Epithelial cell of proximal tubule (primary cell): Measurements from ENCODE around the gene TM9SF4. TPM values are rescaled to one million over a fixed set of nuclear protein-coding genes. Genes with fewer than 3 reads are reported as not detected.

Experiments
- DNase-seq: peaks from one replicate; pipeline ENCODE4 v3.0.0-alpha.2; 2011; ENCODE audit warnings: low read depth
- H3K4me3 ChIP-seq: 2 replicates; pipeline ENCODE4 v1.5.1; 2011; ENCODE audit warnings: low read depth, mild to moderate bottlenecking, low read length
- total RNA-seq: library from RNA; depleted of rRNA; stranded (reverse); fragments of >200 nt; gene quantifications from 2 replicates; pipeline ENCODE4 v1.2.3, GENCODE V29; 2015
- TF ChIP-seq, protein P1 (sequence below): conservative IDR thresholded peaks from 2 replicates; pipeline ENCODE4 v1.5.1; 2012; ENCODE audit warnings: low read depth, mild to moderate bottlenecking, low read length

Gene TM9SF4
- total RNA-seq, 1 donor from 2014 or later = 25.7 TPM

GRCh38 chr20:32186506-32186905 is 77.0 kb downstream of the TM9SF4 start:
- DNase-seq = no peak
- no peak overlapping the region for H3K4me3 ChIP-seq
- TF ChIP-seq, protein P1, sequence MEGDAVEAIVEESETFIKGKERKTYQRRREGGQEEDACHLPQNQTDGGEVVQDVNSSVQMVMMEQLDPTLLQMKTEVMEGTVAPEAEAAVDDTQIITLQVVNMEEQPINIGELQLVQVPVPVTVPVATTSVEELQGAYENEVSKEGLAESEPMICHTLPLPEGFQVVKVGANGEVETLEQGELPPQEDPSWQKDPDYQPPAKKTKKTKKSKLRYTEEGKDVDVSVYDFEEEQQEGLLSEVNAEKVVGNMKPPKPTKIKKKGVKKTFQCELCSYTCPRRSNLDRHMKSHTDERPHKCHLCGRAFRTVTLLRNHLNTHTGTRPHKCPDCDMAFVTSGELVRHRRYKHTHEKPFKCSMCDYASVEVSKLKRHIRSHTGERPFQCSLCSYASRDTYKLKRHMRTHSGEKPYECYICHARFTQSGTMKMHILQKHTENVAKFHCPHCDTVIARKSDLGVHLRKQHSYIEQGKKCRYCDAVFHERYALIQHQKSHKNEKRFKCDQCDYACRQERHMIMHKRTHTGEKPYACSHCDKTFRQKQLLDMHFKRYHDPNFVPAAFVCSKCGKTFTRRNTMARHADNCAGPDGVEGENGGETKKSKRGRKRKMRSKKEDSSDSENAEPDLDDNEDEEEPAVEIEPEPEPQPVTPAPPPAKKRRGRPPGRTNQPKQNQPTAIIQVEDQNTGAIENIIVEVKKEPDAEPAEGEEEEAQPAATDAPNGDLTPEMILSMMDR = no peak

- no peak for DNase-seq
- TF ChIP-seq, protein P1 = no peak
Observed at GRCh38 chr20:32188376-32189122, 79.0 kb downstream of the TM9SF4 start.

GRCh38 chr20:32189123-32189410 is 79.6 kb downstream of the TM9SF4 start:
- H3K4me3 ChIP-seq = no peak overlapping the region
- DNase-seq = no peak

More at GRCh38 chr20:32188376-32189122, 79.0 kb downstream of the TM9SF4 start:
- H3K4me3 ChIP-seq = no peak overlapping the region

GRCh38 chr20:32189691-32190615 is 80.4 kb downstream of the TM9SF4 start:
- H3K4me3 ChIP-seq = peak overlapping the region; percentile 48
- DNase-seq = no peak
- TF ChIP-seq, protein P1 = no peak

More at GRCh38 chr20:32189123-32189410, 79.6 kb downstream of the TM9SF4 start:
- TF ChIP-seq, protein P1 = no peak

- no peak for DNase-seq
- H3K4me3 ChIP-seq = peak overlapping the region; percentile 48
- TF ChIP-seq, protein P1 = no peak
Observed at GRCh38 chr20:32190616-32191415, 81.3 kb downstream of the TM9SF4 start.

GRCh38 chr20:32191422-32191821 is 81.9 kb downstream of the TM9SF4 start:
- H3K4me3 ChIP-seq = no peak overlapping the region
- TF ChIP-seq, protein P1 = no peak
- no peak for DNase-seq
